HepG2 (cell line): ENCODE data around the gene TTLL4. TPM values are rescaled to one million over a fixed set of nuclear protein-coding genes. Genes with fewer than 3 reads are reported as not detected.

ENCODE experiments used
- AGO1 ChIP-seq: fragments of 200-400 bp; formaldehyde crosslinking; IDR thresholded peaks from 2 replicates; pipeline ENCODE4 v1.6.1; 2017; ENCODE audit warnings: mild to moderate bottlenecking, low read depth, low read length, moderate library complexity; ENCODE audit not compliant: poor library complexity, severe bottlenecking
- AHR ChIP-seq: IDR thresholded peaks from 2 replicates; pipeline ENCODE4 v1.6.1; 2018; ENCODE audit warnings: missing genetic modification reagents, missing compliant biosample characterization
- AKAP8 ChIP-seq: sonication (generic); formaldehyde crosslinking; IDR thresholded peaks from 2 replicates; pipeline ENCODE4 v1.5.1; 2020; ENCODE audit warnings: mild to moderate bottlenecking, missing genetic modification reagents
- BORCS8-MEF2B ChIP-seq: sonication (generic); formaldehyde crosslinking; IDR thresholded peaks from 2 replicates; pipeline ENCODE4 v1.8.0; 2022; ENCODE audit warnings: mild to moderate bottlenecking, missing genetic modification reagents
- HNRNPUL1 ChIP-seq: fragments of 200-400 bp; formaldehyde crosslinking; IDR thresholded peaks from 2 replicates; pipeline ENCODE4 v1.6.1; 2017; ENCODE audit warnings: low read depth, mild to moderate bottlenecking, low read length, moderate library complexity
- HOXD1 ChIP-seq: sonication (generic); formaldehyde crosslinking; IDR thresholded peaks from 2 replicates; pipeline ENCODE4 v1.5.0; 2020; ENCODE audit warnings: missing genetic modification reagents
- KDM5A ChIP-seq: fragments of 200-600 bp; sonication (generic); IDR thresholded peaks from 2 replicates; pipeline ENCODE4 v1.7.0; 2018; ENCODE audit warnings: antibody characterized with exemption, mild to moderate bottlenecking, low read length, borderline replicate concordance
- KLF12 ChIP-seq: sonication (generic); formaldehyde crosslinking; IDR thresholded peaks from 2 replicates; pipeline ENCODE4 v1.4.0; 2020; ENCODE audit warnings: missing genetic modification reagents, borderline replicate concordance
- KMT2B ChIP-seq: IDR thresholded peaks from 2 replicates; pipeline ENCODE4 v1.6.1; 2016; ENCODE audit warnings: missing genetic modification reagents, missing compliant biosample characterization
- MAF1 ChIP-seq: sonication (generic); formaldehyde crosslinking; IDR thresholded peaks from 2 replicates; pipeline ENCODE4 v1.5.0; 2020; ENCODE audit warnings: missing genetic modification reagents, borderline replicate concordance
- PHB2 ChIP-seq: fragments of 450-650 bp; IDR thresholded peaks from 2 replicates; pipeline ENCODE4 v1.6.1; 2018; ENCODE audit not compliant: partially characterized antibody
- POLR2A ChIP-seq, 2 experiments: IDR thresholded peaks; 2 replicates each; pipeline ENCODE4 v1.6.1; 2011; ENCODE audit warnings: low read depth in 2 of 2, low read length in 2 of 2, mild to moderate bottlenecking in 1 of 2, moderate library complexity in 1 of 2; ENCODE audit not compliant: insufficient read depth in 1 of 2
- SIX4 ChIP-seq: sonication (generic); formaldehyde crosslinking; IDR thresholded peaks from 2 replicates; pipeline ENCODE4 v1.4.0; 2020; ENCODE audit warnings: missing genetic modification reagents
- SMARCC2 ChIP-seq: fragments of 450-650 bp; IDR thresholded peaks from 2 replicates; pipeline ENCODE4 v1.6.1; 2017; ENCODE audit warnings: antibody characterized with exemption, mild to moderate bottlenecking
- TBP ChIP-seq: sonication (generic); formaldehyde crosslinking; IDR thresholded peaks from 2 replicates; pipeline ENCODE4 v1.5.0; 2020; ENCODE audit warnings: missing genetic modification reagents
- ZBTB42 ChIP-seq: sonication (generic); formaldehyde crosslinking; IDR thresholded peaks from 2 replicates; pipeline ENCODE4 v1.5.0; 2020; ENCODE audit warnings: mild to moderate bottlenecking, missing genetic modification reagents
- ZNF205 ChIP-seq: IDR thresholded peaks from 2 replicates; pipeline ENCODE4 v1.6.1; 2018; ENCODE audit warnings: missing biosample characterization, missing genetic modification reagents
- ZNF773 ChIP-seq: sonication (generic); formaldehyde crosslinking; IDR thresholded peaks from 2 replicates; pipeline ENCODE4 v1.4.0; 2020; ENCODE audit warnings: missing genetic modification reagents, borderline replicate concordance
- ZNF792 ChIP-seq: IDR thresholded peaks from 2 replicates; pipeline ENCODE4 v1.6.1; 2016
- polyA plus RNA-seq, 8 experiments: library from polyadenylated mRNA; depleted of rRNA in 3 of 8; stranded (reverse) in 7 of 8; unstranded in 1 of 8; fragments of >200 nt; fragmentation: Illumina TruSeq in 4 of 8; extraction: Trizol in 4 of 8; gene quantifications; 2 replicates each; pipeline versions ENCODE4 v1.2.1 to v1.2.3, GENCODE V29; 2011 to 2016; ENCODE audit warnings: low read depth in 4 of 8, missing spikeins in 1 of 8, mixed read lengths in 1 of 8; ENCODE audit not compliant: insufficient read depth in 1 of 8
- total RNA-seq, 5 experiments: library from RNA; depleted of rRNA; stranded (reverse); fragments of >200 nt; fragmentation: Illumina TruSeq; extraction: Trizol; gene quantifications; 2 replicates each; pipeline ENCODE4 v1.2.3, GENCODE V29; 2016; ENCODE audit warnings: low read depth in 1 of 5
- TF ChIP-seq, protein P1 (sequence below): sonication (generic); formaldehyde crosslinking; IDR thresholded peaks from 2 replicates; pipeline ENCODE4 v1.9.0; 2021; ENCODE audit warnings: missing genetic modification reagents, borderline replicate concordance
- TF ChIP-seq, protein P2 (sequence below): sonication (generic); formaldehyde crosslinking; IDR thresholded peaks from 2 replicates; pipeline ENCODE4 v1.8.1; 2023; ENCODE audit warnings: mild to moderate bottlenecking, missing genetic modification reagents, borderline replicate concordance
- TF ChIP-seq, protein P3 (sequence below): sonication (generic); formaldehyde crosslinking; IDR thresholded peaks from 2 replicates; pipeline ENCODE4 v1.5.1; 2020; ENCODE audit warnings: missing genetic modification reagents, mild to moderate bottlenecking, borderline replicate concordance
- TF ChIP-seq, protein P4 (sequence below): sonication (generic); formaldehyde crosslinking; IDR thresholded peaks from 2 replicates; pipeline ENCODE4 v1.4.0; 2020; ENCODE audit warnings: mild to moderate bottlenecking, missing genetic modification reagents
- TF ChIP-seq, protein P5 (sequence below): sonication (generic); formaldehyde crosslinking; IDR thresholded peaks from 2 replicates; pipeline ENCODE4 v1.8.1; 2023; ENCODE audit warnings: mild to moderate bottlenecking, missing genetic modification reagents

Gene TTLL4
- total and polyA plus RNA-seq, 2 of the 13 experiments (the other 11 are each of a cell fraction or from before 2014, with no cell fraction given) = 77.5 to 84.6 TPM

DNA sequence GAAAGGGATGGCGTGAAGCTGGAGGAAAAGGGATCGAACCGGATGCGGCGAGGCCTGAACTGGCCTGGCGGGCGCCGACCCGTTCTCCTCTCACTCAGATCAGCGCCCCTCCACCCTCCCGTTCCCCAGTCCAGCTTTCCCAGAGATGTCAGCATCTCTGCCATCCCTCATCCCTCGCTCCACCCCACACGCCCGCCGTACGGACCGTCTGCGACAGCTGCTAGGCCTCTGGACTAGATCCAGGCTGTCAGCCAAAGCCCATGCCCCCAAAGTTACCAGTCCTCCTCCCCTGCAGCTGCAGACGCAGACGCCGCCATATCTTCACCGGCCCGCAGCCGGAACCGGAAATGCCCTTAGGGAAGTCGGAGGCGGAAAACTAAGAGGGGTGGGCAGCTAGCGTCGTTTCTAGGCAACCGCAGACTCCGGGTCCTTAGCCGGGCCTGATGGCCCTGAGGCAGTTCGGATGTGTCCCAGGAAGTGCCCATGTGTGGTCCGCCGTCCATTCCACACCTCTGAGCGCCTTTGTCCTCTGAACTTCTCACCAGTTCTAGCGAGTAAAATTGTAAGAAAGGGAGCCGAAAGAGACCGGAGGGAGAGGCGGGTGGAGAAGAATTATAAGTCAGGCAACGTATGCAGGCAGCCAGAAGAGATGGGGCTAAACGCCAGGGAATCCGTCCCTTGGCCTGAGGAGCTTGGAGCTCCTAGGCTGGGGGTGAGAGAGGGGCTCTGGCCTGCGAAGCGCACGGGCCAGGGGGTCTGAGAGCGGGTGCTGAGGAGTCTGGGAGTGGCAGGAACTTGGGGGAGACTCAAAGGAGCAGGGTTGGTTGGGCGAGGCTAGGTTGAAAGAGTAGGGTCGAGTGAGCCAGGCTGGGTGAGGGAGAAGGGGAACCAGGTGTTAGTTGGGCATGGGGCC is 38.7 kb upstream of the TTLL4 start, which contains the start of the genes RNF25 and STK36 (continued):
- no peak for TF ChIP-seq PHB2
- peak; percentile 98 for TF ChIP-seq KDM5A
- TF ChIP-seq, protein P1, sequence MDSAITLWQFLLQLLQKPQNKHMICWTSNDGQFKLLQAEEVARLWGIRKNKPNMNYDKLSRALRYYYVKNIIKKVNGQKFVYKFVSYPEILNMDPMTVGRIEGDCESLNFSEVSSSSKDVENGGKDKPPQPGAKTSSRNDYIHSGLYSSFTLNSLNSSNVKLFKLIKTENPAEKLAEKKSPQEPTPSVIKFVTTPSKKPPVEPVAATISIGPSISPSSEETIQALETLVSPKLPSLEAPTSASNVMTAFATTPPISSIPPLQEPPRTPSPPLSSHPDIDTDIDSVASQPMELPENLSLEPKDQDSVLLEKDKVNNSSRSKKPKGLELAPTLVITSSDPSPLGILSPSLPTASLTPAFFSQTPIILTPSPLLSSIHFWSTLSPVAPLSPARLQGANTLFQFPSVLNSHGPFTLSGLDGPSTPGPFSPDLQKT (CRISPR knock-in tag) = 0 out of 2 replicates have a peak, but pooled peaks have one; percentile 64
- peak; percentile 56; the same call in 1 of the 2 replicates for TF ChIP-seq AKAP8 (CRISPR knock-in tag)
- no peak for TF ChIP-seq SMARCC2
- TF ChIP-seq BORCS8-MEF2B (CRISPR knock-in tag) = peak; percentile 87
- TF ChIP-seq AHR (CRISPR knock-in tag) = no peak
- no peak for TF ChIP-seq KLF12 (CRISPR knock-in tag)
- TF ChIP-seq HOXD1 (CRISPR knock-in tag) = no peak; the same call in none of the 2 replicates
- TF ChIP-seq MAF1 (CRISPR knock-in tag) = peak; percentile 46; the same call in 1 of the 2 replicates
- TF ChIP-seq POLR2A (IDR thresholded peaks at IDR 0.05; ENCODE audit: insufficient read depth in 1 of 2, low read depth in 2 of 2, low read length in 2 of 2) = peak; percentile 85 to 94
- no peak; the same call in 1 of the 2 replicates for TF ChIP-seq ZNF205 (CRISPR knock-in tag)
- no peak for TF ChIP-seq SIX4 (CRISPR knock-in tag)
- TF ChIP-seq, protein P2, sequence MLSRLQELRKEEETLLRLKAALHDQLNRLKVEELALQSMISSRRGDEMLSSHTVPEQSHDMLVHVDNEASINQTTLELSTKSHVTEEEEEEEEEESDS (CRISPR knock-in tag) = 0 out of 2 replicates have a peak, but pooled peaks have one; percentile 28
- TF ChIP-seq, protein P3, sequence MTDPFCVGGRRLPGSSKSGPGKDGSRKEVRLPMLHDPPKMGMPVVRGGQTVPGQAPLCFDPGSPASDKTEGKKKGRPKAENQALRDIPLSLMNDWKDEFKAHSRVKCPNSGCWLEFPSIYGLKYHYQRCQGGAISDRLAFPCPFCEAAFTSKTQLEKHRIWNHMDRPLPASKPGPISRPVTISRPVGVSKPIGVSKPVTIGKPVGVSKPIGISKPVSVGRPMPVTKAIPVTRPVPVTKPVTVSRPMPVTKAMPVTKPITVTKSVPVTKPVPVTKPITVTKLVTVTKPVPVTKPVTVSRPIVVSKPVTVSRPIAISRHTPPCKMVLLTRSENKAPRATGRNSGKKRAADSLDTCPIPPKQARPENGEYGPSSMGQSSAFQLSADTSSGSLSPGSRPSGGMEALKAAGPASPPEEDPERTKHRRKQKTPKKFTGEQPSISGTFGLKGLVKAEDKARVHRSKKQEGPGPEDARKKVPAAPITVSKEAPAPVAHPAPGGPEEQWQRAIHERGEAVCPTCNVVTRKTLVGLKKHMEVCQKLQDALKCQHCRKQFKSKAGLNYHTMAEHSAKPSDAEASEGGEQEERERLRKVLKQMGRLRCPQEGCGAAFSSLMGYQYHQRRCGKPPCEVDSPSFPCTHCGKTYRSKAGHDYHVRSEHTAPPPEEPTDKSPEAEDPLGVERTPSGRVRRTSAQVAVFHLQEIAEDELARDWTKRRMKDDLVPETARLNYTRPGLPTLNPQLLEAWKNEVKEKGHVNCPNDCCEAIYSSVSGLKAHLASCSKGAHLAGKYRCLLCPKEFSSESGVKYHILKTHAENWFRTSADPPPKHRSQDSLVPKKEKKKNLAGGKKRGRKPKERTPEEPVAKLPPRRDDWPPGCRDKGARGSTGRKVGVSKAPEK (CRISPR knock-in tag) = no peak
- peak; percentile 82 for TF ChIP-seq AGO1
- TF ChIP-seq ZNF773 (CRISPR knock-in tag) = 0 out of 2 replicates have a peak, but pooled peaks have one; percentile 19
- peak; percentile 58; the same call in 1 of the 2 replicates for TF ChIP-seq ZBTB42 (CRISPR knock-in tag)
- TF ChIP-seq ZNF792 (CRISPR knock-in tag) = no peak
- TF ChIP-seq, protein P4, sequence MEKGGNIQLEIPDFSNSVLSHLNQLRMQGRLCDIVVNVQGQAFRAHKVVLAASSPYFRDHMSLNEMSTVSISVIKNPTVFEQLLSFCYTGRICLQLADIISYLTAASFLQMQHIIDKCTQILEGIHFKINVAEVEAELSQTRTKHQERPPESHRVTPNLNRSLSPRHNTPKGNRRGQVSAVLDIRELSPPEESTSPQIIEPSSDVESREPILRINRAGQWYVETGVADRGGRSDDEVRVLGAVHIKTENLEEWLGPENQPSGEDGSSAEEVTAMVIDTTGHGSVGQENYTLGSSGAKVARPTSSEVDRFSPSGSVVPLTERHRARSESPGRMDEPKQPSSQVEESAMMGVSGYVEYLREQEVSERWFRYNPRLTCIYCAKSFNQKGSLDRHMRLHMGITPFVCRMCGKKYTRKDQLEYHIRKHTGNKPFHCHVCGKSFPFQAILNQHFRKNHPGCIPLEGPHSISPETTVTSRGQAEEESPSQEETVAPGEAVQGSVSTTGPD (CRISPR knock-in tag) = no peak
- TF ChIP-seq KMT2B (CRISPR knock-in tag) = peak; percentile 84
- TF ChIP-seq HNRNPUL1 = no peak
- TF ChIP-seq, protein P5, sequence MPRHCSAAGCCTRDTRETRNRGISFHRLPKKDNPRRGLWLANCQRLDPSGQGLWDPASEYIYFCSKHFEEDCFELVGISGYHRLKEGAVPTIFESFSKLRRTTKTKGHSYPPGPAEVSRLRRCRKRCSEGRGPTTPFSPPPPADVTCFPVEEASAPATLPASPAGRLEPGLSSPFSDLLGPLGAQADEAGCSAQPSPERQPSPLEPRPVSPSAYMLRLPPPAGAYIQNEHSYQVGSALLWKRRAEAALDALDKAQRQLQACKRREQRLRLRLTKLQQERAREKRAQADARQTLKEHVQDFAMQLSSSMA (CRISPR knock-in tag) = peak; percentile 87
- 0 out of 2 replicates have a peak, but pooled peaks have one; percentile 51 for TF ChIP-seq TBP (CRISPR knock-in tag)
